GM12875 (cell line): ENCODE results near the gene KDF1.

ENCODE experiments used
- H3K4me3 ChIP-seq: one replicate; pipeline ENCODE4 v1.5.1; 2011; ENCODE audit warnings: low read depth, low read length, control low read depth
- TF ChIP-seq, protein P1 (sequence below): IDR thresholded peaks from 2 replicates; pipeline ENCODE4 v1.5.1; 2011; ENCODE audit warnings: low read depth, mild to moderate bottlenecking, control low read depth, inconsistent platforms, low read length, moderate library complexity, borderline replicate concordance; ENCODE audit not compliant: insufficient read depth

KDF1 gene

DNA sequence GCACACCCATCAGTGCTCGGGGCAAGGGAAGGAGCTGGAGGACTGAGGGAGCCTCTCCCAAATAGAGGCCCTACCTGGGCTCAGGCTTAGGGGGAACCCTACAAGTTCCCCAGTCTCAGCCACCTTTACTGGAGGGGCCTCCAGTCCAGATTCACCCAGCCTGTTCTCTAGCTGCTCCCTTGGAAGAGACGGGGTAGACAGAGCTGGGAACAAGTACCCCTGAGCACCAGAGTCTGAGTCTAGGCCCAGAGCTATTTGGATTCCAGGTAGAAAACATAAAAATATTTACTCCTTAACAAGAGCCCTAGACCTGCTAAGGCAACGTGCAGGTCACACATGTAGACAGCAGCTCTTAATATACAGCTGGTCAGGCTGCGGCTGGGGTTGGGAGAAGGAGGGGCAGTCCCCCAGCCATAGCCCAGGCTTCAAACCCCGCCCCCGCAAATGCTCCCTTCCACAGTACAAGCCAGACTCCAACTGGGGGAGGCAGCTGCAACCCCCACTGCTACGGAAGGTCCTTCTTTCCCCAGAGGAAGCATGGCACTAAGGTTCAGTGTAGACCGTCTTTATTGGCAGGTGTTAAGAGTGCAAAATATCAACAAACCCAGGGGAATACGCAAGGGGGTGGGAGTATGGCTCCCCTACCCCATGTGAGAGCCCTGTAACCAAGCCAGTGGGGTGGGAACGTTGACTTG lies 44.4 kb upstream of the KDF1 start:
- H3K4me3 ChIP-seq = no peak overlapping the region
- TF ChIP-seq, protein P1, sequence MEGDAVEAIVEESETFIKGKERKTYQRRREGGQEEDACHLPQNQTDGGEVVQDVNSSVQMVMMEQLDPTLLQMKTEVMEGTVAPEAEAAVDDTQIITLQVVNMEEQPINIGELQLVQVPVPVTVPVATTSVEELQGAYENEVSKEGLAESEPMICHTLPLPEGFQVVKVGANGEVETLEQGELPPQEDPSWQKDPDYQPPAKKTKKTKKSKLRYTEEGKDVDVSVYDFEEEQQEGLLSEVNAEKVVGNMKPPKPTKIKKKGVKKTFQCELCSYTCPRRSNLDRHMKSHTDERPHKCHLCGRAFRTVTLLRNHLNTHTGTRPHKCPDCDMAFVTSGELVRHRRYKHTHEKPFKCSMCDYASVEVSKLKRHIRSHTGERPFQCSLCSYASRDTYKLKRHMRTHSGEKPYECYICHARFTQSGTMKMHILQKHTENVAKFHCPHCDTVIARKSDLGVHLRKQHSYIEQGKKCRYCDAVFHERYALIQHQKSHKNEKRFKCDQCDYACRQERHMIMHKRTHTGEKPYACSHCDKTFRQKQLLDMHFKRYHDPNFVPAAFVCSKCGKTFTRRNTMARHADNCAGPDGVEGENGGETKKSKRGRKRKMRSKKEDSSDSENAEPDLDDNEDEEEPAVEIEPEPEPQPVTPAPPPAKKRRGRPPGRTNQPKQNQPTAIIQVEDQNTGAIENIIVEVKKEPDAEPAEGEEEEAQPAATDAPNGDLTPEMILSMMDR = no peak

DNA sequence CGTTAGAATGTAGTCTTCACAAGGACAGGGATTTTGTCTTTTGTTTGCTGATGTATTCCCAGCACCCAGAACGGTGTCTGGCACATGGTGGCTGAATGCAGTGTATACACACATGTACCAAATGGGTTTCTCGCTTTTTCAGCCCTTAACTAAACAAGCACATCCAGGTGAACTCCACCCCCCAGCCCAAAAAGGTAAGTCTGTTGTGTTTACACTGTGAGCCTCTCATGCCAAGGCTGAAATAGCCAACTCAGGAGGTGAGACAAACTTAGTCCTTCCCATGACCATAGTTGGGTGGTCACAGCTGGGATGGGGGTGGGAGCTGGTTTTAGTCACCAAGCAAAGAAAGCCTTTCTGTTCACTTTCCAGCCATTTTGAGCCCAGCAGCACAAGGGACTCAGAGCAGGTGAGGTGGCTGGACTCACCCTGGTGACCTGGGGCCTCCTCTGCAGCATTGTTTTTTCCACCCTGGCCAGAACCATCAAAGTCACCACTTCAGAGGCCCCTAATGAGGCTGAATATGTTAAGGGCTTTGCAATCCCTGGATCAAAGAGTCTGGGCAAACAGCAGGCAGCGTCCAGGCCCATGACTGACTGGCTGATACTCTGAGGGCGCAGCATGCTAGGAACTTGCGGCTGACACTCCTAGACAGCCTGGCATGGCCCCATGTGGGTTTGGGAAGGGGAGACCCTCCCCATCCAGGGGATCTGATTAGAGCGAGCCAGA lies 43.6 kb upstream of the KDF1 start:
- TF ChIP-seq, protein P1 = no peak
- H3K4me3 ChIP-seq = no peak overlapping the region

DNA sequence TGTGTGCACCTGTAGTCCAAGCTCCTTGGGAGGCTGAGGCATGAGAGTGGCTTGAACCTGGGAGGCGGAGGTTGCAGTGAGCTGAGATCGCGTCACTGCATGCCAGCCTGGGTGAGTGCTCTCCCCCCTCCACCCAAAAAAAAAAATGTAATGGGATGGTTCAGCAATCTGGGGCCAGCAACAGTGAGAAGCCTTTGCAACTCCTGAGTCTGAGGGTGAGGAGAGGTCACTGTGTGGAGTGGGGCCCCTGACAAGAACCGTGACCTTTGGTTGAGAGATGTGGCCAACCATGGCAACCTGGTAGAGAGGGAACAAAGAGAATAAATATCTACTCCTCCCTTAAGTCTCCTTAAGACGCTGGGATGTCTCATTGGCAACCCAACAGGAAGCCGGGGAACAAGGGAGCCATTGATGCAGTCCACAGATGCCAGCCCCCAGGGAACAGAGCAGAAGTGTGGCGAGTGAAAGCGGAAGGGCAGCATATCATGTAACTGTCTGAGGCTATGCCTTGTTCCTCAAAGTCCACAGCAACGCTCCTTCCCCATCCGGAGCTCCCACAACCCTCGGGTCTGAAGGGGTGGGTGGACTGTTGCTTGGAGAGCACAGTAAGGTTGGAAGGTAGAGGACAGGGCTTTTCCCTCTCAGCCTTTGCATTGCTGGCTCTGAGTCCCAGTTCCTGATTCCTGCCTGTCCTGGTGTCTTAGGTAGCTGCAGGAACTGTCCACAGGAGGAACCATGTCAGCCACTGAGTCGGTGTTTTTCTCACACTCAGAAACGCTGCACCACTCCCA lies 41.5 kb upstream of the KDF1 start:
- H3K4me3 ChIP-seq = no peak overlapping the region

DNA sequence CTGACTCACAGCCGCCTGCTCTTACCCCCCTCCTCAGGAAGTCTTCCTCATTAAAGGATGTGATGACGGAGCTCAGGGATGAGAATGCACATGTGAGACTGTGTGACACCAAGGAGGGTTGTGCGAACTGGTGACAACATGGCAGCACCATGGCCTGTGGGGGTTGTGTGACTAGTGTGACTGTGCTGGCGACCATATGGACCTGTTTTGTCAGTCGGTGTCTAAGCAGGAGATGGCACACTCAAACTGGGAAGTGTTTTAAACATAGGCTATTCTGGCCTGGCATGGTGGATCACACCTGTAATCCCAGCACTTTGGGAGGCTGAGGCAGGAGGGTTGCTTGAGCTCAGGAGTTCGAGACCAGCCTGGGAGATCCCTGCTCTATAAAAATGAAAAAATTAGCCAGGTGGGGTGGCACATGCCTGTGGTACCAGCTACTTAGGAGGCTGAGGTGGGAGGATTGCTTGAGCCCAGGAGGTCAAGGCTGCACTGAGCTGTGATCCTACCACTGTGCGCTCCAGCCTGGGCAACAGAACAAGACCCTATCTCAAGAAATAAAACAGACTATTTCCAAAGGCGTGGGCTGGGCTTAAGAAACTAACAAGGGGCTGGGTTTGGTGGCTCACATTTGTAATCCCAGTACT lies 40.7 kb upstream of the KDF1 start:
- H3K4me3 ChIP-seq = no peak overlapping the region
- TF ChIP-seq, protein P1 = no peak

More for the DNA sequence above, 41.5 kb upstream of the KDF1 start:
- TF ChIP-seq, protein P1 = no peak

DNA sequence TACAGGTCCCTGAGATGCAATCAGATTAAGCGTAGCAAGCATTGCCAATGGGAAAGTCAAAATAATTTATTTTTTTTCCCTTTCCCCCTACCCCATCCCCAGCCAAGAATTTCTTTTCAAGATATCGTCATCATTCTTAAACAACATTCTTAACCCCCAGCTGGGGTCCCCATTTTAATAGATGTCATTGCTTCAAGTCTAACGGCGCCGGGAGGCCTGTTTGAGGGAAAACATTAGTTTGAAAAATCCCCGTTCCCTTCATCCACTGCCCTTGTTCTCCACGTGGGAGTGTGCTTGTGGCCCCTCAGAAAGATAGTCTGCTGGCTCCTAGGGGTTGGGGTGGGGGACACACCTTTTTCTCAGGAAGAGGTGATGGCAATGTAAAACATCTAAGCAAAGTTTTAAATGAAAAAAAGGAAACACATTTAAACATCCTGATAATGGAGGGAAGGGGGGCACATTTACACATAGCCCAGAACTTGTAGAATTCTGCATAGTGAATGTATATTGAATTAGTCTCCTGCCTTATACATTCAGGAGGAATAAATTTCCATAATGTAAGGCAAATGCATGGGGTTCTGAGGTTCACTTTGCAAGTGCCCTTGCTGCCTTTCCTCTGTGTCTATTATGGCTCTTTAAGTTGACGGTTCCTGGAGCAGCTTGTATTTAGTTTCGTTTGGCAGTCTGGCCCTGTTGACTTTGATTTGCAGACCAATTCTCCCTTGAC lies 40.0 kb upstream of the KDF1 start:
- TF ChIP-seq, protein P1 = no peak
- H3K4me3 ChIP-seq = no peak overlapping the region

DNA sequence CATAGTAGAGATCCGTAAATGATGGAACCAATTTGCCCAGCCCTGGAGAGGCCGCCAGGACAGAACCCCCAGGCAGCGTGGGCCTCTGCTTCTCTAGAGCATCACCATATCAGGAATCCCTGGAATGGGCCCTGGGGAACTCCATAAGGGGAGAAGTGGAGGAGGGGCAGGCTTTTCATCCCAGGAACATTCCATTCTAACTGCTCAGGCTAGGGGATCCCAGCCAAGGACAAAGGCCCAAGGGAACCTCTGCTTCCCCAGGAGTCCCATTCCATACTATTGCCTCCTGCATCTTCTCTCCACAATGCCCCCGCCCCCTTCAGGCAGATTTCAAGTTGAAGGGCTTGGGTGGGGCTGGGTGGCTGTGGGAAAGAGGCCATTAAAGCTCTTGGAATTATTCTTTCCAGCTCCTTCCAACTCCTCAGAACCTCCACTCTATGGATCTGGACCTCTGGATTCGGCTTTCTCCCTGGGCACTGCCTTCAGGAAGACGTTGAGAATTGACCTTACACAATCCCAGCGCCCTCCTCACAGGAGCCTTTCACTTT lies 39.2 kb upstream of the KDF1 start:
- H3K4me3 ChIP-seq = no peak overlapping the region
- TF ChIP-seq, protein P1 = no peak
